SK-N-SH treated with all-trans-retinoic acid at 6 μM for 48 hours (cell line): ENCODE data around the gene FRMD8.
A peak's percentile ranks its signal among the peaks of the same experiment; 100 is the strongest.

Experiments used
- ATAC-seq: fragments of 200-7000 bp; cut with Tn5 transposase; 3 replicates; pipeline ENCODE4 v1.9.1; 2020; ENCODE audit warnings: mild to moderate bottlenecking, moderate library complexity
- ARNTL ChIP-seq: fragments of 450-650 bp; formaldehyde crosslinking; IDR thresholded peaks from 2 replicates; pipeline ENCODE4 v1.5.0; 2020; ENCODE audit warnings: low read depth, mild to moderate bottlenecking, moderate library complexity, borderline replicate concordance
- CREB5 ChIP-seq: fragments of 250-450 bp; sonication (Bioruptor Pico); IDR thresholded peaks from 2 replicates; pipeline ENCODE4 v1.5.1; 2020; ENCODE audit warnings: low read depth, mild to moderate bottlenecking, moderate library complexity
- CSDC2 ChIP-seq: fragments of 250-450 bp; sonication (Bioruptor Pico); IDR thresholded peaks from 2 replicates; pipeline ENCODE4 v1.5.0; 2020; ENCODE audit warnings: mild to moderate bottlenecking, moderate library complexity
- CSRNP3 ChIP-seq: fragments of 250-450 bp; sonication (Bioruptor Pico); IDR thresholded peaks from 2 replicates; pipeline ENCODE4 v1.5.1; 2021; ENCODE audit warnings: mild to moderate bottlenecking, moderate library complexity
- ESRRG ChIP-seq: fragments of 250-450 bp; sonication (Bioruptor Pico); IDR thresholded peaks from 2 replicates; pipeline ENCODE4 v1.6.1; 2021; ENCODE audit warnings: mild to moderate bottlenecking
- GLIS3 ChIP-seq: fragments of 250-450 bp; sonication (Bioruptor Pico); IDR thresholded peaks from 2 replicates; pipeline ENCODE4 v1.5.0; 2020; ENCODE audit warnings: mild to moderate bottlenecking, moderate library complexity
- OSR1 ChIP-seq: fragments of 250-450 bp; sonication (Bioruptor Pico); IDR thresholded peaks from 2 replicates; pipeline ENCODE4 v1.8.0; 2022; ENCODE audit warnings: moderate library complexity, mild to moderate bottlenecking, inconsistent platforms
- POU6F1 ChIP-seq: fragments of 250-450 bp; sonication (Bioruptor Pico); IDR thresholded peaks from 2 replicates; pipeline ENCODE4 v1.8.0; 2021; ENCODE audit warnings: low read depth, mild to moderate bottlenecking, moderate library complexity, borderline replicate concordance
- PPARA ChIP-seq: fragments of 250-450 bp; sonication (Bioruptor Pico); IDR thresholded peaks from 2 replicates; pipeline ENCODE4 v1.5.0; 2020; ENCODE audit warnings: mild to moderate bottlenecking, borderline replicate concordance
- RARB ChIP-seq: fragments of 250-450 bp; sonication (Bioruptor Pico); IDR thresholded peaks from 2 replicates; pipeline ENCODE4 v1.8.0; 2021; ENCODE audit warnings: mild to moderate bottlenecking, moderate library complexity
- SNAI2 ChIP-seq: fragments of 250-450 bp; sonication (Bioruptor Pico); IDR thresholded peaks from 2 replicates; pipeline ENCODE4 v1.5.0; 2020; ENCODE audit warnings: mild to moderate bottlenecking, moderate library complexity
- TCF4 ChIP-seq: fragments of 250-450 bp; sonication (Bioruptor Pico); IDR thresholded peaks from 2 replicates; pipeline ENCODE4 v1.8.0; 2021; ENCODE audit warnings: mild to moderate bottlenecking, moderate library complexity, borderline replicate concordance
- TOX ChIP-seq: fragments of 250-450 bp; sonication (Bioruptor Pico); IDR thresholded peaks from 2 replicates; pipeline ENCODE4 v1.8.0; 2021; ENCODE audit warnings: mild to moderate bottlenecking, moderate library complexity, borderline replicate concordance
- TSHZ2 ChIP-seq: fragments of 250-450 bp; sonication (Bioruptor Pico); IDR thresholded peaks from 2 replicates; pipeline ENCODE4 v1.5.0; 2020; ENCODE audit warnings: mild to moderate bottlenecking, moderate library complexity
- ZC3H10 ChIP-seq: fragments of 250-450 bp; sonication (Bioruptor Pico); IDR thresholded peaks from 2 replicates; pipeline ENCODE4 v1.5.1; 2021; ENCODE audit warnings: mild to moderate bottlenecking, moderate library complexity
- ZFP3 ChIP-seq: fragments of 250-450 bp; sonication (Bioruptor Pico); IDR thresholded peaks from 2 replicates; pipeline ENCODE4 v1.5.0; 2020; ENCODE audit warnings: mild to moderate bottlenecking, moderate library complexity
- ZFP30 ChIP-seq: fragments of 450-650 bp; formaldehyde crosslinking; IDR thresholded peaks from 2 replicates; pipeline ENCODE4 v1.5.0; 2022; ENCODE audit warnings: mild to moderate bottlenecking, moderate library complexity
- ZNF565 ChIP-seq: fragments of 450-650 bp; formaldehyde crosslinking; conservative IDR thresholded peaks from 2 replicates; pipeline ENCODE4 v1.5.0; 2020; ENCODE audit warnings: low read depth, mild to moderate bottlenecking, moderate library complexity
- ZNF8 ChIP-seq: fragments of 450-650 bp; formaldehyde crosslinking; IDR thresholded peaks from 2 replicates; pipeline ENCODE4 v1.5.0; 2020; ENCODE audit warnings: mild to moderate bottlenecking, moderate library complexity

Gene FRMD8

GRCh38 chr11:65434057-65434666 is 47.7 kb downstream of the FRMD8 start (continued):
- TF ChIP-seq ZNF565 (CRISPR knock-in tag) (no peak), ARNTL (CRISPR knock-in tag) (no peak), SNAI2 (no peak), ZFP3 (CRISPR knock-in tag) (no peak), ZC3H10 (CRISPR knock-in tag) (peak; percentile 57; the same call in 1 of the 2 replicates), CSDC2 (no peak), ZFP30 (CRISPR knock-in tag) (no peak), PPARA (no peak), POU6F1 (CRISPR knock-in tag) (no peak)

GRCh38 chr11:65434667-65435410 is 48.4 kb downstream of the FRMD8 start:
- no peak for TF ChIP-seq CREB5 (CRISPR knock-in tag)
- no peak for TF ChIP-seq OSR1 (CRISPR knock-in tag)
- 0 out of 2 replicates have a peak, but pooled peaks have one; percentile 71 for TF ChIP-seq POU6F1 (CRISPR knock-in tag)
- TF ChIP-seq CSDC2: no peak
- peak; percentile 70; the same call in 1 of the 2 replicates for TF ChIP-seq TOX
- peak; percentile 80; the same call in 1 of the 2 replicates for TF ChIP-seq RARB
- 0 out of 2 replicates have a peak, but pooled peaks have one; percentile 21 for TF ChIP-seq TCF4 (CRISPR knock-in tag)
- TF ChIP-seq CSRNP3 (CRISPR knock-in tag): peak; percentile 33; the same call in 1 of the 2 replicates
- TF ChIP-seq TSHZ2 (CRISPR knock-in tag): no peak
- no peak for TF ChIP-seq ZFP3 (CRISPR knock-in tag)
- TF ChIP-seq ZC3H10 (CRISPR knock-in tag): peak; percentile 59; the same call in 1 of the 2 replicates
- no peak; the same call in 1 of the 2 replicates for TF ChIP-seq ESRRG
- ATAC-seq: no peak

- ATAC-seq: peak; percentile 0; the same call in 2 of the 3 replicates
- TF ChIP-seq CSDC2 (no peak), ZC3H10 (CRISPR knock-in tag) (no peak), TSHZ2 (CRISPR knock-in tag) (no peak), CSRNP3 (CRISPR knock-in tag) (no peak), CREB5 (CRISPR knock-in tag) (no peak; the same call in none of the 2 replicates), GLIS3 (peak; percentile 67; the same call in 1 of the 2 replicates), ZFP3 (CRISPR knock-in tag) (no peak), ZNF8 (CRISPR knock-in tag) (no peak), TCF4 (CRISPR knock-in tag) (peak; percentile 1; the same call in 1 of the 2 replicates)
Observed at GRCh38 chr11:65435411-65435931, 49.0 kb downstream of the FRMD8 start.
